ENCODE results near the gene POMP.
"Not testable (repeated sequence)": the region's sequence is repeated elsewhere in the genome, so short reads cannot be mapped to it uniquely, and the experiment has no call there.

The POMP gene

GRCh38 chr13:28684257-28684656 is 25.3 kb downstream of the POMP start:
- TF ChIP-seq CTCF (IDR thresholded peaks at IDR 0.05; ENCODE audit: extremely low read depth, insufficient read depth, missing control alignments), result no peak
- no peak for DNase-seq (ENCODE audit: low spot score)
- in situ Hi-C loops (cut with MboI; ENCODE audit: low pct_unique_long_range_greater_than_20kb, low sequenced_read_pairs, unreplicated experiment), result no loop called here

GRCh38 chr13:28685114-28685513 is 26.2 kb downstream of the POMP start:
- in situ Hi-C loops (cut with MboI; ENCODE audit: low pct_unique_long_range_greater_than_20kb, low sequenced_read_pairs, unreplicated experiment), result no loop called here
- no peak for TF ChIP-seq CTCF (IDR thresholded peaks at IDR 0.05; ENCODE audit: extremely low read depth, insufficient read depth, missing control alignments)
- DNase-seq (ENCODE audit: low spot score), result no peak

GRCh38 chr13:28685892-28686291 is 27.0 kb downstream of the POMP start:
- no peak for TF ChIP-seq CTCF (IDR thresholded peaks at IDR 0.05; ENCODE audit: extremely low read depth, insufficient read depth, missing control alignments)
- in situ Hi-C loops (cut with MboI; ENCODE audit: low pct_unique_long_range_greater_than_20kb, low sequenced_read_pairs, unreplicated experiment), result no loop called here
- no peak for DNase-seq (ENCODE audit: low spot score)

GRCh38 chr13:28693605-28694491 is 34.9 kb downstream of the POMP start:
- in situ Hi-C loops (cut with MboI; ENCODE audit: low pct_unique_long_range_greater_than_20kb, low sequenced_read_pairs, unreplicated experiment); DNase-seq (ENCODE audit: low spot score): not testable (repeated sequence)

- in situ Hi-C loops (cut with MboI; ENCODE audit: low pct_unique_long_range_greater_than_20kb, low sequenced_read_pairs, unreplicated experiment), result no loop called here
- no peak for DNase-seq (ENCODE audit: low spot score)
- no peak for TF ChIP-seq CTCF (IDR thresholded peaks at IDR 0.05; ENCODE audit: extremely low read depth, insufficient read depth, missing control alignments)
Observed at GRCh38 chr13:28697441-28697840, 38.5 kb downstream of the POMP start.

GRCh38 chr13:28699246-28699645 is 40.3 kb downstream of the POMP start:
- in situ Hi-C loops (cut with MboI; ENCODE audit: low pct_unique_long_range_greater_than_20kb, low sequenced_read_pairs, unreplicated experiment), result no loop called here
- TF ChIP-seq CTCF (IDR thresholded peaks at IDR 0.05; ENCODE audit: extremely low read depth, insufficient read depth, missing control alignments), result no peak

GRCh38 chr13:28704282-28704681 is 45.4 kb downstream of the POMP start:
- TF ChIP-seq CTCF (IDR thresholded peaks at IDR 0.05; ENCODE audit: extremely low read depth, insufficient read depth, missing control alignments), result no peak
- DNase-seq (ENCODE audit: low spot score), result no peak

More at GRCh38 chr13:28699246-28699645, 40.3 kb downstream of the POMP start:
- DNase-seq (ENCODE audit: low spot score), result no peak

More at GRCh38 chr13:28704282-28704681, 45.4 kb downstream of the POMP start:
- in situ Hi-C loops (cut with MboI; ENCODE audit: low pct_unique_long_range_greater_than_20kb, low sequenced_read_pairs, unreplicated experiment), result no loop called here

All from GM13977 (cell line).